GM12801 (cell line): ENCODE data around the gene VSIG10.

ENCODE experiments used
- TF ChIP-seq, protein P1 (sequence below): IDR thresholded peaks from one replicate; pipeline ENCODE4 v1.5.1; 2011; ENCODE audit warnings: control low read depth; ENCODE audit not compliant: insufficient read length; ENCODE audit errors: extremely low read depth

VSIG10 gene

GRCh38 chr12:118103201-118103600 is 610 bp downstream of the VSIG10 start:
- TF ChIP-seq, protein P1, sequence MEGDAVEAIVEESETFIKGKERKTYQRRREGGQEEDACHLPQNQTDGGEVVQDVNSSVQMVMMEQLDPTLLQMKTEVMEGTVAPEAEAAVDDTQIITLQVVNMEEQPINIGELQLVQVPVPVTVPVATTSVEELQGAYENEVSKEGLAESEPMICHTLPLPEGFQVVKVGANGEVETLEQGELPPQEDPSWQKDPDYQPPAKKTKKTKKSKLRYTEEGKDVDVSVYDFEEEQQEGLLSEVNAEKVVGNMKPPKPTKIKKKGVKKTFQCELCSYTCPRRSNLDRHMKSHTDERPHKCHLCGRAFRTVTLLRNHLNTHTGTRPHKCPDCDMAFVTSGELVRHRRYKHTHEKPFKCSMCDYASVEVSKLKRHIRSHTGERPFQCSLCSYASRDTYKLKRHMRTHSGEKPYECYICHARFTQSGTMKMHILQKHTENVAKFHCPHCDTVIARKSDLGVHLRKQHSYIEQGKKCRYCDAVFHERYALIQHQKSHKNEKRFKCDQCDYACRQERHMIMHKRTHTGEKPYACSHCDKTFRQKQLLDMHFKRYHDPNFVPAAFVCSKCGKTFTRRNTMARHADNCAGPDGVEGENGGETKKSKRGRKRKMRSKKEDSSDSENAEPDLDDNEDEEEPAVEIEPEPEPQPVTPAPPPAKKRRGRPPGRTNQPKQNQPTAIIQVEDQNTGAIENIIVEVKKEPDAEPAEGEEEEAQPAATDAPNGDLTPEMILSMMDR = no peak

DNA sequence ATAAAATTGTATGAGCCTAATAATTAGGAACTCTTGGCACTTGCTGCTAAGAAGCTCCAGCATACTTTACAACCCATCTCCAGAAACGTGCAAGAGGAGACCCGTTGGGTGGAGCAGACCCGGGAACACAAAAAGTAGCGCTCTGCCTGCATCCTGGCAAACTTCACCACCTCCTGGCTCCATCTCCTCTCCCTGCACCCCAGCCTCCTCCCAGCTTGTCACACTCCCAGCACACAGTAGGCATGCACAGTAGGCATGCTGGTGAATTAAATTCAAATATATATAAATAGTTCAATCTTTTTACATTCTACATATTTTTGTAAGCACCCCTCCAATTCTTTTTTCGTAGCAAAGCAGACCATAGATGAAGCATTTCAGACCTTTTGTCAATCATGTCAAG is 1.2 kb downstream of the VSIG10 start:
- TF ChIP-seq, protein P1 = no peak

DNA sequence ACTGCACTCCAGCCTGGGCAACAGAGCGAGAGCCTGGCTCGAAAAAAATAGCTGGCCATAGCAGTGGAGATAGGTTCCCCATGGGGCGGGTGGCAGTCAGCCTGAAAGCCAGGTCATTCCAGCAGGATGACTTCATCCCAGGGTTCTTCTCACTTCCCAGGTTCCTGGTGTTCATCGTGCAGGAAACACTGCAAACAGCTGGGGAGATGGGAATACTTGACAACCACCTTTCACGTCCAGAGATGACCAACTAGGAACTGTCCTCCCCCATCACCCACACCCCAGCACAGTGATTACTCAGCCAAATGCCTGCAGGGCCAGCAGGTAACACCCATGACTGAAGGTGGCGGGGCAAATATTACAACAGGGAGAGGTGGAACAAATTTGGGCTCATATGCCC is 1.7 kb downstream of the VSIG10 start:
- TF ChIP-seq, protein P1 = no peak

- TF ChIP-seq, protein P1 = no peak
Measured at GRCh38 chr12:118101051-118101450, 2.8 kb downstream of the VSIG10 start.

GRCh38 chr12:118098911-118099671 is 4.7 kb downstream of the VSIG10 start:
- TF ChIP-seq, protein P1 = no peak

GRCh38 chr12:118098401-118098800 is 5.4 kb downstream of the VSIG10 start:
- TF ChIP-seq, protein P1 = no peak

DNA sequence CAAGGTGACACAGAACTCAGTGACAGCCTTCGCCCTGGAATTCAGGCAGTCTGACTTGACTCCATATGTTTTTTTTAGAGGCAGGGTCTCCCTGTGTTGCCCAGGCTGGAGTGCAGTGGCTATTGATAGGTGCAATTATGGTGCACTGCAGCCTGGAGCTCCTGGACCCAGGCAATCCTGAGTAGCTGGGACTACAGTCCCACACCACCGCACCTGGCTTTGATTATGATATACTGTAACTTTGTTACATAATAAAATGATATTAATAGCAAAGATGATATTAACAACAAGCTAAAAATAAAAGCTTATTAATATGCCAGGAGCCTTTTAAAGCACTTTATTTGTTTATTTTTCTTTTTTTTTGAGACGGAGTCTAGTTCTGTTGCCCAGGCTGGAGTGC is 9.8 kb downstream of the VSIG10 start:
- TF ChIP-seq, protein P1 = no peak
